Endodermal cell (in vitro differentiated cells): ENCODE results near the gene ZC3H12D. TPM values are rescaled to one million over a fixed set of nuclear protein-coding genes. Genes with fewer than 3 reads are reported as not detected.

ENCODE experiments used
- DNase-seq: peaks from one replicate; pipeline ENCODE4 v3.0.0-alpha.2; 2017
- H3K27ac ChIP-seq: 2 replicates; pipeline ENCODE4 v1.5.1; 2013; ENCODE audit warnings: mild to moderate bottlenecking, low read depth, low read length, moderate library complexity
- H3K27me3 ChIP-seq: 2 replicates; pipeline ENCODE4 v1.6.1; 2013; ENCODE audit warnings: mild to moderate bottlenecking, low read length, moderate library complexity; ENCODE audit not compliant: insufficient read depth, control insufficient read depth, poor library complexity, severe bottlenecking
- H3K36me3 ChIP-seq: 2 replicates; pipeline ENCODE4 v1.7.0; 2013; ENCODE audit warnings: mild to moderate bottlenecking, low read length, moderate library complexity; ENCODE audit not compliant: control insufficient read depth, insufficient read depth
- H3K4me1 ChIP-seq: one replicate; pipeline ENCODE4 v1.7.0; 2013; ENCODE audit warnings: low read length; ENCODE audit not compliant: control insufficient read depth, insufficient read depth
- H3K4me3 ChIP-seq: 2 replicates; pipeline ENCODE4 v1.5.1; 2013; ENCODE audit warnings: mild to moderate bottlenecking, low read length, moderate library complexity
- H3K9ac ChIP-seq: 2 replicates; pipeline ENCODE4 v1.6.1; 2013; ENCODE audit warnings: mild to moderate bottlenecking, low read length, moderate library complexity; ENCODE audit not compliant: poor library complexity, severe bottlenecking; ENCODE audit errors: extremely low read depth
- H3K9me3 ChIP-seq: 2 replicates; pipeline ENCODE4 v1.6.1; 2013; ENCODE audit warnings: mild to moderate bottlenecking, low read length, moderate library complexity; ENCODE audit not compliant: control insufficient read depth
- H3K27ac Mint-ChIP-seq: 2 replicates; pipeline ENCODE4 v1.8.0; 2020; ENCODE audit warnings: mixed read lengths
- H3K27me3 Mint-ChIP-seq: 2 replicates; pipeline ENCODE4 v1.8.0; 2021; ENCODE audit warnings: mild to moderate bottlenecking, mixed read lengths; ENCODE audit not compliant: insufficient read depth
- H3K36me3 Mint-ChIP-seq: 2 replicates; pipeline ENCODE4 v1.8.0; 2020; ENCODE audit warnings: low read depth, mixed read lengths
- H3K4me1 Mint-ChIP-seq: 2 replicates; pipeline ENCODE4 v1.8.0; 2020; ENCODE audit warnings: mixed read lengths
- H3K4me3 Mint-ChIP-seq: 2 replicates; pipeline ENCODE4 v1.8.0; 2020; ENCODE audit warnings: mild to moderate bottlenecking, moderate library complexity, mixed read lengths
- H3K9me3 Mint-ChIP-seq: 2 replicates; pipeline ENCODE4 v1.8.0; 2020; ENCODE audit warnings: mild to moderate bottlenecking, mixed read lengths
- CTCF ChIP-seq: fragments of 200-600 bp; sonication (generic); conservative IDR thresholded peaks from 2 replicates; pipeline ENCODE4 v1.5.0; 2021; ENCODE audit warnings: antibody characterized with exemption, mild to moderate bottlenecking
- WGBS, 2 experiments: methylation state at CpG; one replicate each; pipeline versions ENCODE4 v1.1.5 to v1.1.7; 2013; ENCODE audit warnings: missing lambda C conversion rate in 2 of 2, mixed read lengths in 1 of 2; ENCODE audit not compliant: insufficient coverage in 1 of 2, insufficient read length in 1 of 2; 5-methylcytosine and 5-hydroxymethylcytosine counted together
- total RNA-seq, 2 donors: library from RNA; stranded (reverse); fragmentation: NEBNext Ultra II Directional in 1 of 2; extraction: Animal tissue kit (Norgen Biotek cat#: 25700) in 1 of 2; gene quantifications; 2 replicates in 1 of 2; 3 replicates in 1 of 2; pipeline ENCODE4 v1.2.1, GENCODE V29; 2021

The ZC3H12D gene
- total RNA-seq, 2 donors from 2014 or later = 0.20 to 0.42 TPM

GRCh38 chr6:149397384-149397783, 87.4 kb downstream of the ZC3H12D start:
- Mint-ChIP-seq H3K27me3 (no peaks in the 10 kb centered on the region), H3K9me3 (no peaks in the 10 kb centered on the region), H3K36me3 (peaks cover 56% of the 10 kb centered on the region), H3K4me1 (no peaks in the 10 kb centered on the region), H3K4me3 (no peak overlapping the region), H3K27ac (no peak overlapping the region)
- 95 to 96% methylated on average over 4 to 6 of the region's 6 CpGs for WGBS, 2 experiments
- Histone ChIP-seq H3K9me3 (peaks cover 3% of the 10 kb centered on the region), H3K4me3 (no peak overlapping the region), H3K9ac (no peak overlapping the region), H3K27me3 (no peaks in the 10 kb centered on the region), H3K4me1 (no peaks in the 10 kb centered on the region), H3K36me3 (peaks cover 78% of the 10 kb centered on the region), H3K27ac (no peak overlapping the region)
- no peak for DNase-seq
- TF ChIP-seq CTCF = no peak

Other genes with a start within 250 kb of the ZC3H12D start
- gene TAB2, start 167.3 kb downstream of the ZC3H12D start, total RNA-seq = 10 to 100 TPM; 51.1 to 54.8 TPM
- gene SUMO4, start 84.8 kb downstream of the ZC3H12D start, total RNA-seq = 1 to 10 TPM; 1.3 to 1.9 TPM
- gene PPIL4, start 61.0 kb upstream of the ZC3H12D start, total RNA-seq = 10 to 100 TPM; 35.8 to 41.7 TPM
- 10 to 100 TPM; 23.0 to 30.5 TPM for gene GINM1, start 81.4 kb upstream of the ZC3H12D start, total RNA-seq
- 10 to 100 TPM; 17.1 to 28.2 TPM for gene KATNA1, start 163.7 kb upstream of the ZC3H12D start, total RNA-seq
- 10 to 100 TPM; 33.7 to 34.7 TPM for gene LATS1, start 233.1 kb upstream of the ZC3H12D start, total RNA-seq